ENCODE data around the gene PKDCC. TPM values are rescaled to one million over a fixed set of nuclear protein-coding genes. Genes with fewer than 3 reads are reported as not detected.
"Not testable (repeated sequence)": the region's sequence is repeated elsewhere in the genome, so short reads cannot be mapped to it uniquely, and the experiment has no call there.

PKDCC gene
- total RNA-seq, 1 donor from 2014 or later, result 123 TPM

GRCh38 chr2:42032224-42032620, 15.6 kb upstream of the PKDCC start:
- Mint-ChIP-seq H3K4me1 (peaks cover 53% of the 10 kb centered on the region), H3K4me3 (no peak overlapping the region), H3K27ac (no peak overlapping the region), H3K27me3 (ENCODE audit: low read depth) (no peaks in the 10 kb centered on the region), H3K9me3 (no peaks in the 10 kb centered on the region), H3K36me3 (no peaks in the 10 kb centered on the region)
- no peak for TF ChIP-seq CTCF (IDR thresholded peaks at IDR 0.05; ENCODE audit: unreplicated experiment)
- no peak for DNase-seq (ENCODE audit: low spot score in 2 of 2, unreplicated experiment in 2 of 2)

GRCh38 chr2:42032745-42033144, 15.1 kb upstream of the PKDCC start:
- H3K4me1 Mint-ChIP-seq, result peaks cover 48% of the 10 kb centered on the region
- no peaks in the 10 kb centered on the region for H3K36me3 Mint-ChIP-seq
- no peak overlapping the region for H3K27ac Mint-ChIP-seq
- DNase-seq (ENCODE audit: low spot score in 2 of 2, unreplicated experiment in 2 of 2), result no peak
- no peak overlapping the region for H3K4me3 Mint-ChIP-seq
- H3K27me3 Mint-ChIP-seq (ENCODE audit: low read depth), result no peaks in the 10 kb centered on the region
- TF ChIP-seq CTCF (IDR thresholded peaks at IDR 0.05; ENCODE audit: unreplicated experiment), result no peak
- no peaks in the 10 kb centered on the region for H3K9me3 Mint-ChIP-seq

GRCh38 chr2:42034096-42034495, 13.7 kb upstream of the PKDCC start:
- not testable (repeated sequence) for H3K9me3 Mint-ChIP-seq; H3K4me3 Mint-ChIP-seq; H3K36me3 Mint-ChIP-seq; H3K27ac Mint-ChIP-seq; DNase-seq (ENCODE audit: low spot score in 2 of 2, unreplicated experiment in 2 of 2); H3K27me3 Mint-ChIP-seq (ENCODE audit: low read depth)
- H3K4me1 Mint-ChIP-seq, result peaks cover 37% of the 10 kb centered on the region

GRCh38 chr2:42035241-42035640, 12.6 kb upstream of the PKDCC start:
- Mint-ChIP-seq H3K27ac (peak overlapping the region; percentile 72), H3K4me1 (peaks cover 26% of the 10 kb centered on the region)

GRCh38 chr2:42036413-42036812, 11.4 kb upstream of the PKDCC start:
- Mint-ChIP-seq H3K27me3 (ENCODE audit: low read depth) (no peaks in the 10 kb centered on the region), H3K9me3 (no peaks in the 10 kb centered on the region), H3K27ac (no peak overlapping the region), H3K4me3 (no peak overlapping the region), H3K36me3 (no peaks in the 10 kb centered on the region), H3K4me1 (peaks cover 17% of the 10 kb centered on the region)
- TF ChIP-seq CTCF (IDR thresholded peaks at IDR 0.05; ENCODE audit: unreplicated experiment), result no peak
- DNase-seq (ENCODE audit: low spot score in 2 of 2, unreplicated experiment in 2 of 2), result no peak

More at GRCh38 chr2:42035241-42035640, 12.6 kb upstream of the PKDCC start:
- no peak for TF ChIP-seq CTCF (IDR thresholded peaks at IDR 0.05; ENCODE audit: unreplicated experiment)
- H3K27me3 Mint-ChIP-seq (ENCODE audit: low read depth), result no peaks in the 10 kb centered on the region
- DNase-seq (ENCODE audit: low spot score in 2 of 2, unreplicated experiment in 2 of 2), result no peak
- H3K9me3 Mint-ChIP-seq, result no peaks in the 10 kb centered on the region
- H3K36me3 Mint-ChIP-seq, result no peaks in the 10 kb centered on the region
- H3K4me3 Mint-ChIP-seq, result no peak overlapping the region

GRCh38 chr2:42036940-42037339, 10.9 kb upstream of the PKDCC start:
- H3K4me1 Mint-ChIP-seq, result peaks cover 11% of the 10 kb centered on the region

More at GRCh38 chr2:42036940-42037339, 10.9 kb upstream of the PKDCC start:
- Mint-ChIP-seq H3K9me3 (no peaks in the 10 kb centered on the region), H3K36me3 (no peaks in the 10 kb centered on the region), H3K27ac (no peak overlapping the region), H3K27me3 (ENCODE audit: low read depth) (no peaks in the 10 kb centered on the region), H3K4me3 (no peak overlapping the region)
- TF ChIP-seq CTCF (IDR thresholded peaks at IDR 0.05; ENCODE audit: unreplicated experiment), result no peak
- no peak for DNase-seq (ENCODE audit: low spot score in 2 of 2, unreplicated experiment in 2 of 2)

All from mesothelial cell of epicardium (in vitro differentiated cells).